Vagina (tissue), 2 donors: ENCODE measurements around the gene PARD6G. TPM values are rescaled to one million over a fixed set of nuclear protein-coding genes. Genes with fewer than 3 reads are reported as not detected.

ENCODE experiments used
- DNase-seq, 2 donors: peaks; one replicate each; pipeline ENCODE4 v3.0.0-alpha.2; 2017; ENCODE audit errors: extremely low spot score in 2 of 2
- H3K27ac ChIP-seq: fragments of 200-600 bp; sonication (generic); one replicate; pipeline ENCODE4 v1.5.1; 2019
- H3K27me3 ChIP-seq: fragments of 200-600 bp; sonication (generic); one replicate; pipeline ENCODE4 v1.5.1; 2019
- H3K36me3 ChIP-seq, 2 donors: fragments of 200-600 bp; sonication (generic); one replicate each; pipeline ENCODE4 v1.5.1; 2017 to 2019
- H3K4me1 ChIP-seq: fragments of 200-600 bp; sonication (generic); one replicate; pipeline ENCODE4 v1.5.1; 2019
- H3K4me3 ChIP-seq, 2 donors: fragments of 200-600 bp; sonication (generic); 1 replicate in 1 of 2; 2 replicates in 1 of 2; pipeline ENCODE4 v1.5.1; 2016 to 2019
- H3K9me3 ChIP-seq: fragments of 200-600 bp; sonication (generic); one replicate; pipeline ENCODE4 v1.5.1; 2019
- POLR2A ChIP-seq, 2 donors: fragments of 450-650 bp; IDR thresholded peaks; one replicate each; pipeline ENCODE4 v1.6.1; 2017; ENCODE audit warnings: antibody characterized with exemption in 2 of 2, mild to moderate bottlenecking in 2 of 2, moderate library complexity in 2 of 2
- POLR2AphosphoS5 ChIP-seq, 2 donors: sonication (generic); formaldehyde crosslinking; IDR thresholded peaks; one replicate each; pipeline ENCODE4 v1.9.0; 2017; ENCODE audit warnings: antibody characterized with exemption in 2 of 2, mild to moderate bottlenecking in 2 of 2, low read depth in 1 of 2; ENCODE audit not compliant: insufficient read depth in 1 of 2
- intact Hi-C: fragments of 100-400 bp; cut with DNase I; formaldehyde crosslinking; loops from one replicate; pipeline ENCODE4 v1.15.1; 2023
- total RNA-seq: library from RNA; depleted of rRNA; stranded (reverse); fragments of >200 nt; gene quantifications from one replicate; pipeline ENCODE4 v1.2.3, GENCODE V29; 2016
- TF ChIP-seq, protein P1 (sequence below), 3 experiments: fragments of 450-650 bp in 2 of 3; fragments of 200-600 bp in 1 of 3; sonication (generic) in 1 of 3; IDR thresholded peaks; one replicate each; pipeline ENCODE4 v1.5.1; 2017 to 2019; ENCODE audit warnings: antibody characterized with exemption in 3 of 3, mild to moderate bottlenecking in 2 of 3, moderate library complexity in 2 of 3

Gene PARD6G
- total RNA-seq, 1 donor from 2014 or later = 32.7 TPM

DNA sequence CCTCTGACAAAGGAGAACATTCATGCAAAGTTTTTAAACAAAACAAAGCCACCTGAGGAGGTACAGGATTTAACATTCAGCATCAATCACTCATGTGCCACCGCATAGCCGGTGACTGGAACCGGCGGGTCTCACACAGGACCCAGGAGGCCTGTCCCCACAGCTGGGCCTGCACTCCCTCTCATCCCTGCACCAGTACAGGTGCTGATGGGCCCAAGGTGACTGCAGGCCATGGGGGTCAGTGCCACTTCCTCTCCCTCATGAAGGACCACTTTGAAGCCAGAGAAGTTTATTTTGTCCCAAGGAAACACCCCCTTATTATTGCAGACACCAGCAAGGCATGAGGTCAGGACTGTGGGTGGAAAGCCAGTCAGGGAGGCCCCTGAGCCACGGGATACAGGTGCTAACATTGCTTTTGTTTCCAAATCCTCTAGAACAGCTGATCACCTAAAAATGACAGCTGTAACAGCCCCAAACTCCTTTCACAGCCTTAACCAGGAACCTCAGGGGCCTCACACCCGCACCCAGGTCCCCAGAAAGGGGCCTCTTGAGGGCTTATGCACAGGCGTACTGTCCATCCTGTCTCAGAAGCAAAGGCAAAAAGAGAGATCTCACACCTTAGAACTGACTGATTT lies 14.0 kb downstream of the PARD6G start:
- H3K4me1 ChIP-seq = peaks cover 34% of the 10 kb centered on the region
- TF ChIP-seq, protein P1, sequence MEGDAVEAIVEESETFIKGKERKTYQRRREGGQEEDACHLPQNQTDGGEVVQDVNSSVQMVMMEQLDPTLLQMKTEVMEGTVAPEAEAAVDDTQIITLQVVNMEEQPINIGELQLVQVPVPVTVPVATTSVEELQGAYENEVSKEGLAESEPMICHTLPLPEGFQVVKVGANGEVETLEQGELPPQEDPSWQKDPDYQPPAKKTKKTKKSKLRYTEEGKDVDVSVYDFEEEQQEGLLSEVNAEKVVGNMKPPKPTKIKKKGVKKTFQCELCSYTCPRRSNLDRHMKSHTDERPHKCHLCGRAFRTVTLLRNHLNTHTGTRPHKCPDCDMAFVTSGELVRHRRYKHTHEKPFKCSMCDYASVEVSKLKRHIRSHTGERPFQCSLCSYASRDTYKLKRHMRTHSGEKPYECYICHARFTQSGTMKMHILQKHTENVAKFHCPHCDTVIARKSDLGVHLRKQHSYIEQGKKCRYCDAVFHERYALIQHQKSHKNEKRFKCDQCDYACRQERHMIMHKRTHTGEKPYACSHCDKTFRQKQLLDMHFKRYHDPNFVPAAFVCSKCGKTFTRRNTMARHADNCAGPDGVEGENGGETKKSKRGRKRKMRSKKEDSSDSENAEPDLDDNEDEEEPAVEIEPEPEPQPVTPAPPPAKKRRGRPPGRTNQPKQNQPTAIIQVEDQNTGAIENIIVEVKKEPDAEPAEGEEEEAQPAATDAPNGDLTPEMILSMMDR (IDR thresholded peaks at IDR 0.05) = no peak
- TF ChIP-seq POLR2A (IDR thresholded peaks at IDR 0.05) (no peak), POLR2AphosphoS5 (IDR thresholded peaks at IDR 0.05; ENCODE audit: insufficient read depth in 1 of 2, low read depth in 1 of 2) (no peak)
- no peak overlapping the region for H3K27ac ChIP-seq
- H3K4me3 ChIP-seq = no peak overlapping the region
- DNase-seq = peak in 1 of 2 donors; percentile 34
- no peaks in the 10 kb centered on the region for H3K27me3 ChIP-seq
- no peaks in the 10 kb centered on the region for H3K36me3 ChIP-seq
- intact Hi-C loops = no loop called here
- no peaks in the 10 kb centered on the region for H3K9me3 ChIP-seq

- TF ChIP-seq, protein P1 (IDR thresholded peaks at IDR 0.05) = no peak
- TF ChIP-seq POLR2AphosphoS5 (IDR thresholded peaks at IDR 0.05; ENCODE audit: insufficient read depth in 1 of 2, low read depth in 1 of 2) = no peak
These were observed 14.6 kb downstream of the PARD6G start for GRCh38 chr18:80232710-80233109.

GRCh38 chr18:80232030-80232429 lies 15.3 kb downstream of the PARD6G start:
- TF ChIP-seq, protein P1 (IDR thresholded peaks at IDR 0.05) = no peak
- TF ChIP-seq POLR2AphosphoS5 (IDR thresholded peaks at IDR 0.05; ENCODE audit: insufficient read depth in 1 of 2, low read depth in 1 of 2) = no peak
- no peak for TF ChIP-seq POLR2A (IDR thresholded peaks at IDR 0.05)
- intact Hi-C loops = no loop called here
- peak; percentile 31 to 62 for DNase-seq

More at GRCh38 chr18:80232710-80233109, 14.6 kb downstream of the PARD6G start:
- peak; percentile 49 to 77 for DNase-seq
- Histone ChIP-seq H3K4me1 (peaks cover 34% of the 10 kb centered on the region), H3K36me3 (no peaks in the 10 kb centered on the region), H3K9me3 (no peaks in the 10 kb centered on the region), H3K4me3 (no peak overlapping the region), H3K27ac (no peak overlapping the region), H3K27me3 (no peaks in the 10 kb centered on the region)
- intact Hi-C loops = no loop called here

GRCh38 chr18:80231616-80232015 lies 15.7 kb downstream of the PARD6G start:
- peak in 1 of 2 donors; percentile 67 for DNase-seq
- intact Hi-C loops = no loop called here
- H3K36me3 ChIP-seq = no peaks in the 10 kb centered on the region
- peaks cover 34% of the 10 kb centered on the region for H3K4me1 ChIP-seq
- no peak overlapping the region for H3K27ac ChIP-seq
- no peaks in the 10 kb centered on the region for H3K9me3 ChIP-seq
- no peak overlapping the region for H3K4me3 ChIP-seq
- H3K27me3 ChIP-seq = no peaks in the 10 kb centered on the region
- TF ChIP-seq, protein P1 (IDR thresholded peaks at IDR 0.05) = no peak
- TF ChIP-seq POLR2AphosphoS5 (IDR thresholded peaks at IDR 0.05; ENCODE audit: insufficient read depth in 1 of 2, low read depth in 1 of 2) (no peak), POLR2A (IDR thresholded peaks at IDR 0.05) (no peak)

More at GRCh38 chr18:80232030-80232429, 15.3 kb downstream of the PARD6G start:
- Histone ChIP-seq H3K36me3 (no peaks in the 10 kb centered on the region), H3K27ac (no peak overlapping the region), H3K4me3 (no peak overlapping the region), H3K27me3 (no peaks in the 10 kb centered on the region), H3K9me3 (no peaks in the 10 kb centered on the region), H3K4me1 (peaks cover 34% of the 10 kb centered on the region)

DNA sequence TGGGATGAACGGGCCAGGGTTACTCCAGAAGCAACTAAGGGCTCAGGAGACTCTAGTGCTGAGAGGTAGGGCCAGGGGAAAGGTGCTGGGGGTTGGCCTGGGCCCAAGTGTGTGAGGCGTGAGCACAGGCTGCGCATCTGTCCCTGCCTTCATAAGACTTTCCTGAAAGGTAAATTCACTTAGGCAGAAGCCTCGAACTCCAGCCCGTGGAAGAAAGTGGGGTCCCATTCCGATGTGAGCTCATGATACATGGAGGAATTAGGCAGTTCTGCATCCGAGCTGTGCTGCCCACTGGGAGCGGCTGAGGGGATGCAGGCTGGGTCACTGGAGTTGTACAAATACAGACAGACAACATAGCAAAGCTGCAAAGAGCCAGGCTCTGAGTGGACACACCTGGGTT lies 16.2 kb downstream of the PARD6G start:
- TF ChIP-seq, protein P1 (IDR thresholded peaks at IDR 0.05) = no peak
- no peak for TF ChIP-seq POLR2A (IDR thresholded peaks at IDR 0.05)
- TF ChIP-seq POLR2AphosphoS5 (IDR thresholded peaks at IDR 0.05; ENCODE audit: insufficient read depth in 1 of 2, low read depth in 1 of 2) = no peak
- no peaks in the 10 kb centered on the region for H3K9me3 ChIP-seq
- intact Hi-C loops = no loop called here
- H3K4me1 ChIP-seq = peaks cover 34% of the 10 kb centered on the region
- no peak overlapping the region for H3K4me3 ChIP-seq
- H3K27me3 ChIP-seq = no peaks in the 10 kb centered on the region
- H3K27ac ChIP-seq = no peak overlapping the region
- H3K36me3 ChIP-seq = no peaks in the 10 kb centered on the region
- DNase-seq = peak in 1 of 2 donors; percentile 87
